AG09319 (cell line): ENCODE results near the gene CPS1.

Experiments
- DNase-seq: peaks from one replicate; pipeline ENCODE4 v3.0.0-alpha.2; 2010; ENCODE audit warnings: low read depth; ENCODE audit errors: extremely low read depth
- CTCF ChIP-seq: IDR thresholded peaks from 2 replicates; pipeline ENCODE4 v1.5.1; 2011; ENCODE audit warnings: low read depth, mild to moderate bottlenecking, inconsistent platforms, low read length, moderate library complexity

Gene CPS1

GRCh38 chr2:210707900-210708299 lies 151.5 kb downstream of the CPS1 start:
- no peak for DNase-seq
- no peak for TF ChIP-seq CTCF

GRCh38 chr2:210713122-210713521 lies 156.7 kb downstream of the CPS1 start:
- no peak for DNase-seq
- TF ChIP-seq CTCF = no peak

- no peak for TF ChIP-seq CTCF
- no peak for DNase-seq
Observed at GRCh38 chr2:210715560-210716082, 159.2 kb downstream of the CPS1 start.

- no peak for DNase-seq
- TF ChIP-seq CTCF = no peak
Observed at GRCh38 chr2:210718503-210718902, 162.1 kb downstream of the CPS1 start.

- no peak for TF ChIP-seq CTCF
Observed at GRCh38 chr2:210722092-210722491, 165.7 kb downstream of the CPS1 start.

GRCh38 chr2:210727549-210727948 lies 171.2 kb downstream of the CPS1 start:
- DNase-seq = no peak
- no peak for TF ChIP-seq CTCF

More at GRCh38 chr2:210722092-210722491, 165.7 kb downstream of the CPS1 start:
- DNase-seq = no peak
